DLD1 (cell line): ENCODE data around the gene C8A.

Experiments
- in situ Hi-C: cut with HindIII; loops from 2 replicates; pipeline ENCODE4 v1.10.0; 2017; ENCODE audit warnings: low sequenced_read_pairs

The C8A gene

GRCh38 chr1:56965191-56965590 is 110.6 kb downstream of the C8A start:
- in situ Hi-C loops, result no loop called here

GRCh38 chr1:56965916-56966697 is 111.5 kb downstream of the C8A start, which contains the start of gene C8B:
TSS of gene C8B (minus strand) at chr1:56966015. CDS start at chr1:56965948, 67 bp downstream.
- in situ Hi-C loops, result no loop called here

DNA sequence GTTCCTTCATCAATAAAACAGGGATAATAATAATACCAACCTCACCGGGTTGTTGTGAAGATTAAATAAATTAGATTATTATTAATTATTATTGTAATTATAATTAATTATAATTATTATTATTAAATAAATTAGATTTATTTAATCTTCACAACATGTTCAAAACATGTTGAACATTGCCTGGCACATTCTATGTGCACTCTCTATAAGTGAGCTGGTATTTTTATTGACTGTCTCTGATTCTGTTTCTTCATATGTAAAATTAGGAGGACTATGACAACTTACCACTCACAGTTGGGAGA is 112.1 kb downstream of the C8A start:
- in situ Hi-C loops, result no loop called here

- in situ Hi-C loops, result no loop called here
Measured at GRCh38 chr1:56967355-56967754, 112.8 kb downstream of the C8A start.
